ENCODE measurements around the gene SLC17A7.

DNA sequence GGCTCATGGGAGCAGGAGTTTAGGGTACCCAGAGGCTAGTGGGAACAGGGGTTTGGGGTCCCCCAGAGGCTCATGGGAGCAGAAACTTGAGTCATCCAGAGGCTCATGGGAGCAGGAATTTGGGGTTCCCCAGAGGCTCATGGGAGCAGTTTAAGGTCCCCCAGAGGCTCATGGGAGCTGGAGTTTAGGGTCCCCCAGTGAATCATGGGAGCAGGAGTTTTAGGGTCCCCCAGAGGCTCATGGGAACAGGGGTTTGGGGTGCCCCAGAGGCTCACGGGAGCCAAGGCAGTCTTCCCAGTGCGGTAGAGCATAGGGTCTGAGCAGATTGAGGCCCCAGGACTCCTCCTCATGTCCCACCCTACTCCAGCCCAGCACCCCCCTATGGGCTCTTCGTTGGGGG is 24.0 kb upstream of the SLC17A7 start:
- TF ChIP-seq GATA2 (IDR thresholded peaks at IDR 0.05; ENCODE audit: low read depth, low read length) (no peak), GATA3 (IDR thresholded peaks at IDR 0.05; ENCODE audit: low read depth, low read length) (no peak)
